Measurements from ENCODE around the gene PKD1. TPM values are rescaled to one million over a fixed set of nuclear protein-coding genes. Genes with fewer than 3 reads are reported as not detected.
"Not testable (repeated sequence)": the region's sequence is repeated elsewhere in the genome, so short reads cannot be mapped to it uniquely, and the experiment has no call there.

The PKD1 gene
- total and polyA plus RNA-seq, 3 experiments from 2014 or later: 9.9 to 66.2 (median 58.9) TPM

DNA sequence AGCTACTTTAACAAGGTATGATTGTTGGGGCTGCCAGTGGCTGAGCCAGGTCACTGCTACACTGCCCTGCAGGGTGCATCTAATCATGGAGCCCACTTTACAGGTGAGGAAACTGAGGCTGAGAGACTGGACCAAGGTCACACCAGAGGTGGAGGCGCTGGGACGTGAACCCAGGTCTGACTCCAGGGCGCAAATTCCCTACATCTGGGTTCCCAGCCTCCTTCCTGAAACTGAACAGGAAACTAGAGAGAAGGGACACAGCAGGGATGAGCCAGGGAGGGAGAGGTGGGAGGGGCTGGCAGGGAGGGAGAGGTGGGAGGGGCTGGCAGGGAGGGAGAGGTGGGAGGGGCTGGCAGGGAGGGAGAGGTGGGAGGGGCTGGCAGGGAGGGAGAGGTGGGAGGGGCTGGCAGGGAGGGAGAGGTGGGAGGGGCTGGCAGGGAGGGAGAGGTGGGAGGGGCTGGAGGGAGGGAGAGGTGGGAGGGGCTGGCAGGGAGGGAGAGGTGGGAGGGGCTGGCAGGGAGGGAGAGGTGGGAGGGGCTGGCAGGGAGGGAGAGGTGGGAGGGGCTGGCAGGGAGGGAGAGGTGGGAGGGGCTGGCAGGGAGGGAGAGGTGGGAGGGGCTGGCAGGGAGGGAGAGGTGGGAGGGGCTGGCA lies 7.9 kb downstream of the PKD1 start:
- H3K27me3 Mint-ChIP-seq; H3K36me3 ChIP-seq (ENCODE audit: insufficient read depth, low read length); CTCF ChIA-PET; H3K4me3 ChIP-seq (ENCODE audit: low read length); H3K27ac ChIP-seq (ENCODE audit: low read depth, low read length); H3K27me3 ChIP-seq (ENCODE audit: insufficient read depth, low read length, poor library complexity, severe bottlenecking); H3K4me1 ChIP-seq (ENCODE audit: insufficient read depth, low read length); DNase-seq; POLR2A ChIA-PET; H3K9me3 ChIP-seq (ENCODE audit: low read length); H3K9me3 Mint-ChIP-seq; H3K36me3 Mint-ChIP-seq: not testable (repeated sequence)
- Mint-ChIP-seq H3K27ac (peak overlapping the region in 1 of 8 donors; percentile 66), H3K4me1 (peaks cover 11 to 21% (median 13%) of the 10 kb centered on the region in 3 donors), H3K4me3 (peak overlapping the region in 1 of 7 donors; percentile 54)

GRCh38 chr16:2126928-2127556 lies 8.7 kb downstream of the PKD1 start:
- H3K4me1 ChIP-seq (ENCODE audit: insufficient read depth, low read length); H3K36me3 ChIP-seq (ENCODE audit: insufficient read depth, low read length); POLR2A ChIA-PET; H3K36me3 Mint-ChIP-seq; H3K27ac ChIP-seq (ENCODE audit: low read depth, low read length); H3K4me3 ChIP-seq (ENCODE audit: low read length); H3K9me3 ChIP-seq (ENCODE audit: low read length); CTCF ChIA-PET; H3K27me3 ChIP-seq (ENCODE audit: insufficient read depth, low read length, poor library complexity, severe bottlenecking); H3K27me3 Mint-ChIP-seq; H3K9me3 Mint-ChIP-seq: not testable (repeated sequence)
- DNase-seq: peak in 1 of 5 donors; percentile 32
- peaks cover 11 to 24% (median 13%) of the 10 kb centered on the region in 3 donors for H3K4me1 Mint-ChIP-seq
- H3K27ac Mint-ChIP-seq: peak overlapping the region in 5 of 8 donors; percentile 43 to 81 (median 73)
- H3K4me3 Mint-ChIP-seq: peak overlapping the region in 3 of 7 donors; percentile 35 to 64 (median 52)

- H3K27me3 Mint-ChIP-seq; H3K27ac ChIP-seq (ENCODE audit: low read depth, low read length); H3K36me3 ChIP-seq (ENCODE audit: insufficient read depth, low read length); H3K36me3 Mint-ChIP-seq; POLR2A ChIA-PET; DNase-seq; H3K4me1 ChIP-seq (ENCODE audit: insufficient read depth, low read length); H3K27me3 ChIP-seq (ENCODE audit: insufficient read depth, low read length, poor library complexity, severe bottlenecking); H3K4me3 ChIP-seq (ENCODE audit: low read length); H3K4me3 Mint-ChIP-seq; H3K9me3 ChIP-seq (ENCODE audit: low read length); H3K9me3 Mint-ChIP-seq; CTCF ChIA-PET: not testable (repeated sequence)
- H3K4me1 Mint-ChIP-seq: peaks cover 13 to 27% (median 14%) of the 10 kb centered on the region in 3 donors
- peak overlapping the region in 2 of 8 donors; percentile 46 to 81 for H3K27ac Mint-ChIP-seq
Observed at GRCh38 chr16:2126161-2126743, 9.4 kb downstream of the PKD1 start.

- POLR2A ChIA-PET; H3K27ac Mint-ChIP-seq; DNase-seq; H3K9me3 ChIP-seq (ENCODE audit: low read length); CTCF ChIA-PET; H3K27ac ChIP-seq (ENCODE audit: low read depth, low read length); H3K4me1 ChIP-seq (ENCODE audit: insufficient read depth, low read length); H3K36me3 ChIP-seq (ENCODE audit: insufficient read depth, low read length); H3K9me3 Mint-ChIP-seq; H3K27me3 Mint-ChIP-seq; H3K27me3 ChIP-seq (ENCODE audit: insufficient read depth, low read length, poor library complexity, severe bottlenecking); H3K4me3 Mint-ChIP-seq; H3K36me3 Mint-ChIP-seq; H3K4me3 ChIP-seq (ENCODE audit: low read length): not testable (repeated sequence)
- H3K4me1 Mint-ChIP-seq: peaks cover 15 to 28% (median 15%) of the 10 kb centered on the region in 3 donors
Observed at GRCh38 chr16:2125609-2126008, 10.1 kb downstream of the PKD1 start.

- POLR2A ChIA-PET; H3K27me3 ChIP-seq (ENCODE audit: insufficient read depth, low read length, poor library complexity, severe bottlenecking); H3K9me3 ChIP-seq (ENCODE audit: low read length); H3K4me3 ChIP-seq (ENCODE audit: low read length); H3K4me3 Mint-ChIP-seq; H3K4me1 ChIP-seq (ENCODE audit: insufficient read depth, low read length); H3K27me3 Mint-ChIP-seq; CTCF ChIA-PET; H3K27ac ChIP-seq (ENCODE audit: low read depth, low read length); H3K36me3 Mint-ChIP-seq; DNase-seq; H3K36me3 ChIP-seq (ENCODE audit: insufficient read depth, low read length); H3K9me3 Mint-ChIP-seq; H3K27ac Mint-ChIP-seq: not testable (repeated sequence)
- H3K4me1 Mint-ChIP-seq: peaks cover 15 to 32% (median 18%) of the 10 kb centered on the region in 3 donors
Observed at GRCh38 chr16:2124694-2125444, 10.8 kb downstream of the PKD1 start.

- H3K27me3 ChIP-seq (ENCODE audit: insufficient read depth, low read length, poor library complexity, severe bottlenecking); H3K36me3 ChIP-seq (ENCODE audit: insufficient read depth, low read length); H3K4me3 ChIP-seq (ENCODE audit: low read length); H3K27ac Mint-ChIP-seq; POLR2A ChIA-PET; H3K9me3 Mint-ChIP-seq; CTCF ChIA-PET; H3K9me3 ChIP-seq (ENCODE audit: low read length); H3K36me3 Mint-ChIP-seq; H3K4me3 Mint-ChIP-seq; DNase-seq; H3K27me3 Mint-ChIP-seq; H3K4me1 ChIP-seq (ENCODE audit: insufficient read depth, low read length); H3K27ac ChIP-seq (ENCODE audit: low read depth, low read length): not testable (repeated sequence)
- peaks cover 15 to 32% (median 18%) of the 10 kb centered on the region in 3 donors for H3K4me1 Mint-ChIP-seq
Observed at GRCh38 chr16:2124377-2124693, 11.4 kb downstream of the PKD1 start.

DNA sequence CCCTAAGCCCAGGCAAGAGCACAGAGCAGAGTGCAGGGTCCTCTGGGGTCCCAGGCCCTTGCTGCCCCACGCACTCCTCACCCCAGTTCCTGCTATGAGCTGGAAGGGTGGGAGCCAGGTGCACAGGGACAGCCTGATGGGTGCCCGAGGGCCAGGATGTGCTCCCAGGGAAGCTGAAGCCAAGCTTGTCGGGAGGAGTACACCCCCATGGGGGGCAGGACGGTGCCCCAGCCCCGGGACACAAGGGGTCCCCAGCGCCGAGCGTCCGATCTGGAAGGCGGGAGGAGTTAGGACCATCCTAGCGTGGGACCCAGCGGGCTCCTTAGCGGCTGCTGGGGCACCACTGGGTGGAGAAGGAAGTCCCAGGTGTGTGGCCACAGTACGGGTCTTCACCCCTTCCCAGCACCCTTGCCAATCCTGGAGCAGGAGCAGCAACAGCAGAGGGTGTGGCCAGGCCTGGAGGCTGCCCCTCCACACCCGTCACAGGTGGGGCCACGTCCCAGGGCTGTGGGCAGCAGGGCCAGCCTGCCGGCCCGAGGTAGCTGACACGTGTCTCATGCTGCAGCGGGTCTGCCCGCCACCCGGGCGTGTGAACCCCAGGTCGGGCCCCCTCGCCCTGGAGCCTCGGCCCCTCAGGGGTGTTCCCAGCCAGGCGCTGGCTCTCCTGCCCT lies 11.9 kb downstream of the PKD1 start:
- CTCF ChIA-PET: interaction anchor here (3.4 kb wide), 1 partner anchor 16 kb away, joined by 20 read pairs; no protein-coding TSS in a partner anchor
- H3K27ac ChIP-seq (ENCODE audit: low read depth, low read length); H3K9me3 ChIP-seq (ENCODE audit: low read length); DNase-seq; H3K9me3 Mint-ChIP-seq; H3K27me3 Mint-ChIP-seq; H3K4me3 Mint-ChIP-seq; POLR2A ChIA-PET; H3K4me3 ChIP-seq (ENCODE audit: low read length); H3K27ac Mint-ChIP-seq; H3K27me3 ChIP-seq (ENCODE audit: insufficient read depth, low read length, poor library complexity, severe bottlenecking); H3K36me3 Mint-ChIP-seq; H3K4me1 ChIP-seq (ENCODE audit: insufficient read depth, low read length); H3K36me3 ChIP-seq (ENCODE audit: insufficient read depth, low read length): not testable (repeated sequence)
- H3K4me1 Mint-ChIP-seq: peaks cover 15 to 32% (median 18%) of the 10 kb centered on the region in 3 donors
